HCEC 1CT (cell line): ENCODE data around the gene ABCC12.
"Not testable (repeated sequence)": the region's sequence is repeated elsewhere in the genome, so short reads cannot be mapped to it uniquely, and the experiment has no call there.

Experiments
- DNase-seq: peaks from one replicate; pipeline ENCODE4 v3.0.0-alpha.2; 2017

ABCC12 gene

GRCh38 chr16:48155926-48156789, at the start of gene ABCC12:
Gene ABCC12 (minus strand): TSS chr16:48155993. CDS start chr16:48146424, 9,569 bp downstream.
- DNase-seq = no peak

GRCh38 chr16:48204825-48205151, 49.0 kb upstream of the ABCC12 start:
- DNase-seq = no peak

GRCh38 chr16:48203974-48204824, 48.4 kb upstream of the ABCC12 start:
- DNase-seq = no peak

DNA sequence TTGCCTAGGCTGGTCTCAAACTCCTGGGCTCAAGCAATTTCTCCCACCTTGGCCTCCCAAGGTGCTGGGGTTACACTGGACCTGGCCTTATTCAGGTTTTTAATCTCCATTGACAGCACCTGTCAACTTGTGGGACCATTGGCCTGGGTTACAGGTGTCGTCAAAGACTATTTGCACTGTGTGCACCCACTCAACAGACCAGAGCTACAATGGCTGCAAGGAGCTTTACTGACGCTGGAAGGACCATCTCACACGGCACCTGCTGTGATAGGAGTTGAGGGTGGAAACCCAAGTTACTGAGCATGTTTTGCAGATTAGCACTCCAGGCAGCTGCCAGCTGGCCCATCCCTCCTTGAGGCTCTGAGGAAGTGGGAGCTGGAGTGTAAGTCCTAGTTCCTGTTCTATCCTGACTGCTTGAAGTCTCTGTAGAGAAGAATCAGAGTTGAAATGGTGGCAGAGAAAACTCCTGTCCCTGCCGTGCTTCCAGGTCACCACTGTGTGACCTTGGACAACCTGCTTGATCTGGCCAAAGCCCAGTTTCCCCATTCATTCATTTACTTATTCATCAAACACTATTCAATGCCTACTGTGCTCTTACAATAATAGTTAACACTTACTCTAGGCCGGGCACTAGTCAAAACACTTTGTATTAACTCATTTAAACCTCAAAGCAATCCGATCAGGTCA, 45.9 kb upstream of the ABCC12 start:
- DNase-seq = no peak

DNA sequence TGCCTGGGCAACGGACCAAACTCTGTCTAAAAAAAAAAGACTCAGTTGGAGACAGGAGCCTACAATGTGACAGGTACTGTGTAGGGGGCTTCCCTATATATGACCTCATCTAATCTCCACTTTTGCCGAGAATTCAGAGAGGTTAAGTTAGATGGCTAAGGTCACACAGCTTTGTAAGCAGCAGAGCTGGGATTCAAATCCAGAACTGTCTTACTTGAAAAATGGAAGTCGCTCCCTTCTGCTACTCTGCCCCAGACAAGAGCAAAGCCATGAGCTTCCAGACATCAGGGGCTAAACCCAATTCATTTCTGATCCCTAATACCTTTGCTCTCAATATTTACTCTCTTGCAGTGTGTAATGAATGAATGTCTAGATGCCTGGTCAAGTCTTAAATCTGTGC, 41.5 kb upstream of the ABCC12 start:
- peak; percentile 100 for DNase-seq

- DNase-seq = no peak
Observed at GRCh38 chr16:48194828-48195556, 39.2 kb upstream of the ABCC12 start.

DNA sequence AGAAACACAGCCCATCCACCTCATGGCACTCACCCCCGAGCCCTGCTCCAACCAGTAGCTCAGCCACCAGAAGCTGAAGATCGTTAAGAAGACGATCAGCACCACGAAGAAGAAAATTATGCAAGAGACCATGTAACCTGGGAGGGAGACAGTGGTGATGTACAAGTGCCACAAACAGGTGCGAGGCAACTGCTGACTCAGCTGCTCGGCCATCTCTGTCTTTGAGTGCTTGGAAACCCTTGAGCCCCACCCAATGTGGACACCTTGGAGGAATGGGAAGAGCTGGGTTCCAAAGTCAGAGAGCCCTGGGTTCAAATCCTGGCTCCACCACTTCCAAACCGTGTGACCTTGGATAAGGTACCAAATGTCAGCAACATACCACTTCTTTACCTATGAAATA, 38.1 kb upstream of the ABCC12 start:
- DNase-seq = no peak

- no peak for DNase-seq
Observed at GRCh38 chr16:48188449-48189102, 32.8 kb upstream of the ABCC12 start.

DNA sequence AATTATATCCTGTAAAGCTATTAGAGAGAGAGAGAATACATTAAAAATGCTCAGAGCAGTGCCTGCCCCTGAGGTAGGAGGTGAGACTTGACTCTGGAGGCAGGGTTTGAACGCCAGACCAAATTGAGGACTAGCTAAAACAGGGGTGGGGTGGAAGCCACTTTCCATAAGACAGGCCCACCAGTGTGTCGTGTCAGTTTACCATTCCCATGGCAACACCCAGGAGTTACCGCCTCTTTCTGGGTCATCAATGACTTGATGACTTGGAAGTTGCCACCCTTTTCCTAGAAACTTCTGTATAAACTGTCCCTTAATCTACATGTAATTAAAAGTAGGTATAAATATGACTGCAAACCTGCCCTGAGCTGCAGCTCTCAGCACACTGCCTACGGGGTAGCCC, 32.0 kb upstream of the ABCC12 start:
- no peak for DNase-seq

DNA sequence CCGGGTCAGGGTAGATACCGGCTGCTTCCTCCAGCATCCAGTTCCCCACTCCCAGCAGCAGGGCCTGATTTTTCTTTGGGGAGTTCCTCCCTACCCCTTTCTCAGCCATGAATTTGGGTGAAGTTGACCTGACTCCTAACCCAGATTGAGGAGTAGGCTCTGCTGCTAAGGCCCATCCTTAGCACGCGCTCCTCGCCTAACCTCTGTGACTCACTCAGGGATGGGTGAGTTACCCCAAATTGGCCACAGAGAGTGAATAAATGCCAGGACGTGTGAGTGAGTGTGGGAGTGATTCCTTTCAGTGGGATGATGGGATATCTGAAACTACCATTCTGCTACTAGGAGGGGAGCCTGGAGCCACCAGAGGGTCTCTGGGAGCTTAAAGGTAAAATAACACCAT, 28.9 kb upstream of the ABCC12 start:
- no peak for DNase-seq

- DNase-seq = no peak
Observed at GRCh38 chr16:48182979-48183537, 27.3 kb upstream of the ABCC12 start.

GRCh38 chr16:48181746-48182520, 26.1 kb upstream of the ABCC12 start:
- DNase-seq = not testable (repeated sequence)

DNA sequence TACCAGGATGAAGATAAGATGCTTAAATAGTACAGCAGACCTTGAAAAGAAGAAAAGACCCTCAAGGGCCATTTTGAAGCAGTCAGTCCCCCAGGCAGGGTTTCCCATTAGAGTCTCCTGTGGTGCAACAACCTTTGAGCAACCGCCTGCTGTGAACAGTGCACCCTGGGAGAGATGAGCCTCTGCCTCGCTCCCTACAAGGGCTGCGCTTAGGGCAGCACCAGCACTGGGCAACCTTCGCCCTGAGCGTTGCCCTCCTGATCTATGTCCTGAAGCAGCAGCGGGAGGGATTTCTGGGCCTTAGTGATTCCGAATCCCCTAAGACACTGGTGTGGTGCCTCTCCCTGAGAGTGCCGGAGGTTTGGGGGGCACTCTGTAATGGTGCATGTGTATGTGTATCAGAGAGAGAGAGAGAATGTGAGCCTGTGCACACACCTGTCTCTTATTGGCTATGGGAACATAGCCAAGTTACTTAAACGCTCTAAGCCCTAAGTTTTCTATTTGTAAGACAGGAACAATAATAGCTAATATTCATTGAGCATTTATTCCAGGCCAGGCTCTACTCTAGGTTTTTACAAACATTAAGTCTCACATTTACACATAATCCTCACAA, 25.2 kb upstream of the ABCC12 start:
- DNase-seq = no peak

DNA sequence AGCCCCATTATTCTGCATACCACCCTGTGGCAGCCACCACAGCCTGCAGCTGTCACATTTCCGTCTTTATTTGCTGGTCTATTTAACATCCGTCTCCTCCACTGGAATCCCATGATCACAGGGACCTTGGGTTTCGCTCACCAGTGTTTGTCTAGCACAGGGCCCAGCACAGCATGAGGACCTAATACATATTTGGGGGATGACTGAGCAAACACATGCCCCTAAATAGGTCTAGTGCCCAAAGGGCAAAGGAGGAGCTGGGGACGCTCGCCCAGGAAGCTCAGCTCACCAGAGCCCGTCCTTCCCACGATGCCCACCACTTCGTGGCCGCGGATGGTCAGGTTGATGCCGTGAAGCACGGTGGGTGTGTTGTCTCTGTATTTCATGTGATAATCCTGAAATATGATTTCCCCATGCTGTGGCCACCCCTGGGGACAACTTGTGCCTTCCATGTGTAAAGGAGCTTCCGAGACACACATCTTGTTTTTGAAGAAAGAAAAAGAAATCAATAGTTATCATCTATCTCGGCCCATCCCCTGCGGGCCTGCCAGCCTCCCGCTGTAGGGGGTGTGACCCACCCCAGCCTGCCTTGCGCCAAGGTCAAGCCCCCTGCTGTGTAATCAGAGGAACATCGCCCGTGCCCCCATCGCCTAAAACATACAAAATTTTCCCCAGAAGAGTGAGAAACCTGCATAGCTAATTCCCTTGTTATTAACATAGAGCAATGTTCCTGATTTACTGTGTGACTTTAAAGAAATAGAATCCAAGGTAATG, 21.0 kb upstream of the ABCC12 start:
- no peak for DNase-seq

DNA sequence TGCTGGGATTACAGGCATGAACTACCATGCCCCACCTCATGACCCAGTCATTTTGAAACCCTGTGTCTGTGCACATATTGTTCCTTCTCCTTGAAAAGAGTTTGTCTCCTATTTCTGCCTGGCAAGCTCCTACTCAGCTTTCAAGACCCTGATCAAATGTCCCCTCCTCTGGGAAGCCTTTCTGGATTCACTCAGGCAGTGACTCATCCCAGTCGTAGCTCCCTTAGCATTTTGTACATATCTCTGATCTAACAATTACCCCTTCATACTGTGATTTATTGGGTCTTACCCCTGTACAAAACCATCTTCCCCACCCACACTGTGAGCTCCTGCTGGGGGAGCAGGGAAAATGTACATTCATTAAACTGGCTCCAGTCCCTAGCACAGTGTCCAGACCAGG, 18.1 kb upstream of the ABCC12 start:
- DNase-seq = peak; percentile 8

DNA sequence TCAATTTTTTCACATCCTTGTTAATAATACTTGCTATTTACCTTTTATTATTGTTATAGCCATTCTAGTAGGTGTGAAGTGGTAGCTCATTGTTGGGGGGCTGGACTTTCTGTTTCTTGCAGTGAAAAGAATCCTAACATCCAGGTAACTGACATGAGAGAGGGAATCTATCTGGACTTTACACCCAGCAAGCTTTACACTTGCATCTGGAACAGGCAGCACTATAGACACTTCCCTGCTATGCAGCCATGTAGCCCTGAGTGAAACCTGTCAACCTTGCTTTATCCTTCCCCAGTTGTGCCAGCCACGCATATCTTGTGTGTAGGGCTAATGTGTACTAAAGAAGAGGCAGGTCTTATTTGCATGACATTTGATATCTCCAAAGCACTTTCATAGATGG, 16.9 kb upstream of the ABCC12 start:
- no peak for DNase-seq

DNA sequence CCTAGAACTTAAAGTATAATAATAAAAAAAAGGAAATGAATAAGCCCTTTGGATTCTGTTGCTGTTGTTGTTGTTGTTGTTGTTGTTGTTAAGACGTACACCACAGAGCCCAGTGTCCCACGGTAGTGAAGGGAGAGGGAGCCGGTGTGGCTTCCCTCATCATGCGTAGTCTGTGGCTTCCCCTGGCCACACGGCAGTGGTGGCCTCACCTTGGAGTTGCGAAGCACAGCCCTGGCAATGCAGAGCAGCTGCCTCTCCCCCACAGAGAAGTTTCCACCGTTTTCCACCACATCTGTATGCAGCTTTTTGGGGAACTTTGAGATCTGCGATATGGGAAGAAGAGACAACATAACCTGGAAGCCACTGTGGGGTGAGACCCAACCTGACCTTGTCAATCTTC, 14.1 kb upstream of the ABCC12 start:
- no peak for DNase-seq

GRCh38 chr16:48168075-48168474, 12.3 kb upstream of the ABCC12 start:
- no peak for DNase-seq

GRCh38 chr16:48166617-48167016, 10.8 kb upstream of the ABCC12 start:
- not testable (repeated sequence) for DNase-seq
